Subcutaneous adipose tissue (tissue), 4 donors: ENCODE data around the gene CDK2. TPM values are rescaled to one million over a fixed set of nuclear protein-coding genes. Genes with fewer than 3 reads are reported as not detected.

ENCODE experiments used
- CTCF ChIP-seq: fragments of 450-650 bp; IDR thresholded peaks from one replicate; pipeline ENCODE4 v1.5.1; 2016; ENCODE audit warnings: low read depth, mild to moderate bottlenecking, control low read depth, antibody characterized with exemption, moderate library complexity
- total RNA-seq, 4 donors: library from RNA; depleted of rRNA; stranded (reverse); fragments of >200 nt; gene quantifications; one replicate each; pipeline ENCODE4 v1.1.0, GENCODE V29; 2016

CDK2 gene
- total RNA-seq, 4 donors from 2014 or later = 7.9 to 14.9 (median 9.0) TPM

GRCh38 chr12:56018356-56018755 is 51.7 kb downstream of the CDK2 start:
- TF ChIP-seq CTCF = no peak

- TF ChIP-seq CTCF = no peak
These were observed 54.0 kb downstream of the CDK2 start, which contains the start of gene IKZF4 for GRCh38 chr12:56020423-56021184. Gene IKZF4, plus strand, starts transcription at chr12:56021043. Its CDS starts 451 bp downstream, at chr12:56021494.

GRCh38 chr12:56021889-56022497 is 55.4 kb downstream of the CDK2 start:
- no peak for TF ChIP-seq CTCF

Other genes with a start within 250 kb of the CDK2 start
- 100 to 1,000 TPM in 3 of 4 donors, 10 to 100 TPM in 1; 70.9 to 162 (median 123) TPM for gene RDH5, start 246.4 kb upstream of the CDK2 start, total RNA-seq
- gene CD63, start 237.8 kb upstream of the CDK2 start, total RNA-seq = 1,000 to 10,000 TPM in 1 of 4 donors, 100 to 1,000 TPM in 3; 727 to 1,052 (median 875) TPM
- gene GDF11, start 223.7 kb upstream of the CDK2 start, total RNA-seq = 1 to 10 TPM in 3 of 4 donors, under 1 TPM in 1; 0.82 to 1.8 (median 1.2) TPM
- 10 to 100 TPM; 56.6 to 69.3 (median 64.0) TPM for gene SARNP, start 149.1 kb upstream of the CDK2 start, total RNA-seq
- 10 to 100 TPM; 11.7 to 29.5 (median 17.6) TPM for gene ORMDL2, start 148.8 kb upstream of the CDK2 start, total RNA-seq
- 10 to 100 TPM; 26.2 to 29.3 (median 26.6) TPM for gene DNAJC14, start 137.2 kb upstream of the CDK2 start, total RNA-seq
- 100 to 1,000 TPM in 1 of 4 donors, 10 to 100 TPM in 3; 22.2 to 182 (median 45.7) TPM for gene MMP19, start 123.9 kb upstream of the CDK2 start, total RNA-seq
- gene PYM1, start 38.9 kb upstream of the CDK2 start, total RNA-seq = 10 to 100 TPM; 25.9 to 37.4 (median 31.7) TPM
- gene DGKA, start 35.7 kb upstream of the CDK2 start, total RNA-seq = 10 to 100 TPM; 16.1 to 59.5 (median 23.3) TPM
- 1 to 10 TPM in 2 of 4 donors, not detected in 2; 1.1 to 2.0 TPM for gene PMEL, start 788 bp upstream of the CDK2 start, total RNA-seq
- gene RAB5B, start 7.2 kb downstream of the CDK2 start, total RNA-seq = 10 to 100 TPM; 55.4 to 70.9 (median 63.1) TPM
- gene SUOX, start 30.4 kb downstream of the CDK2 start, total RNA-seq = 10 to 100 TPM; 12.9 to 44.5 (median 30.4) TPM
- 10 to 100 TPM in 2 of 4 donors, 1 to 10 TPM in 2; 2.9 to 16.6 (median 7.8) TPM for gene IKZF4, start 54.2 kb downstream of the CDK2 start, total RNA-seq
- gene RPS26, start 75.1 kb downstream of the CDK2 start, total RNA-seq = 100 to 1,000 TPM; 346 to 891 (median 730) TPM
- 1 to 10 TPM in 1 of 4 donors, under 1 TPM in 3; 0.34 to 2.6 (median 0.66) TPM for gene ERBB3, start 113.3 kb downstream of the CDK2 start, total RNA-seq
- gene PA2G4, start 137.7 kb downstream of the CDK2 start, total RNA-seq = 10 to 100 TPM; 60.9 to 99.1 (median 87.1) TPM
- gene RPL41, start 149.8 kb downstream of the CDK2 start, total RNA-seq = 1,000 to 10,000 TPM; 2,735 to 3,575 (median 3,131) TPM
- gene ZC3H10, start 151.4 kb downstream of the CDK2 start, total RNA-seq = 1 to 10 TPM; 3.2 to 5.1 (median 3.5) TPM
- gene ESYT1, start 161.4 kb downstream of the CDK2 start, total RNA-seq = 100 to 1,000 TPM; 147 to 522 (median 280) TPM
- 10 to 100 TPM; 12.2 to 36.0 (median 24.7) TPM for gene MYL6B, start 185.8 kb downstream of the CDK2 start, total RNA-seq
- gene MYL6, start 191.5 kb downstream of the CDK2 start, total RNA-seq = 1,000 to 10,000 TPM; 1,882 to 4,580 (median 2,293) TPM
- 100 to 1,000 TPM in 3 of 4 donors, 10 to 100 TPM in 1; 73.6 to 125 (median 118) TPM for gene SMARCC2, start 222.7 kb downstream of the CDK2 start, total RNA-seq